A549 (cell line): ENCODE measurements around the gene MANSC1.

Source experiments
- CBX2 ChIP-seq: fragments of 200-600 bp; sonication (generic); IDR thresholded peaks from 2 replicates; pipeline ENCODE4 v1.6.1; 2016; ENCODE audit warnings: low read depth, mild to moderate bottlenecking, borderline replicate concordance
- CBX8 ChIP-seq: fragments of 200-600 bp; sonication (generic); IDR thresholded peaks from 2 replicates; pipeline ENCODE4 v1.6.1; 2016
- CTCF ChIP-seq: fragments of >200 bp; sonication (Bioruptor Twin); formaldehyde crosslinking; IDR thresholded peaks from 3 replicates; pipeline ENCODE4 v1.5.1; 2016
- ELK1 ChIP-seq: fragments of 150-350 bp; IDR thresholded peaks from 2 replicates; pipeline ENCODE4 v1.6.1; 2014; ENCODE audit warnings: low read depth, mild to moderate bottlenecking, low read length
- EP300 ChIP-seq, 2 experiments: fragments of >200 bp; sonication (Bioruptor Twin); formaldehyde crosslinking; IDR thresholded peaks; 2 replicates in 1 of 2; 3 replicates in 1 of 2; pipeline ENCODE4 v1.6.1; 2016 to 2017
- HMGXB4 ChIP-seq: fragments of 250-450 bp; sonication (Bioruptor Pico); IDR thresholded peaks from 2 replicates; pipeline ENCODE4 v1.5.0; 2021; ENCODE audit warnings: mild to moderate bottlenecking, moderate library complexity, borderline replicate concordance
- JUN ChIP-seq, 2 experiments: fragments of >200 bp; sonication (Bioruptor Twin); formaldehyde crosslinking; IDR thresholded peaks; 2 replicates in 1 of 2; 3 replicates in 1 of 2; pipeline ENCODE4 v1.6.1; 2016 to 2017
- MAFK ChIP-seq: fragments of 450-650 bp; IDR thresholded peaks from 2 replicates; pipeline ENCODE4 v1.6.1; 2014; ENCODE audit not compliant: partially characterized antibody
- NFE2L2 ChIP-seq: fragments of 150-350 bp; conservative IDR thresholded peaks from 2 replicates; pipeline ENCODE4 v1.6.1; 2014; ENCODE audit warnings: low read length
- NR3C1 ChIP-seq: fragments of >200 bp; sonication (Bioruptor Twin); formaldehyde crosslinking; IDR thresholded peaks from 3 replicates; pipeline ENCODE4 v1.6.1; 2017
- POLR2A ChIP-seq: IDR thresholded peaks from 2 replicates; pipeline ENCODE4 v1.6.1; 2012; ENCODE audit warnings: mild to moderate bottlenecking, low read length
- RAD21 ChIP-seq, 2 experiments: fragments of >200 bp in 1 of 2; sonication (Bioruptor Twin) in 1 of 2; formaldehyde crosslinking in 1 of 2; IDR thresholded peaks in 1 of 2; conservative IDR thresholded peaks in 1 of 2; 2 replicates in 1 of 2; 3 replicates in 1 of 2; pipeline ENCODE4 v1.6.1; 2012 to 2018; ENCODE audit warnings: inconsistent platforms in 1 of 2
- RCOR1 ChIP-seq: fragments of 150-350 bp; IDR thresholded peaks from 2 replicates; pipeline ENCODE4 v1.6.1; 2014; ENCODE audit warnings: antibody characterized with exemption, low read length, low read depth
- REST ChIP-seq: fragments of 200-600 bp; sonication (generic); IDR thresholded peaks from 2 replicates; pipeline ENCODE4 v1.6.1; 2016; ENCODE audit warnings: antibody characterized with exemption, mild to moderate bottlenecking, moderate library complexity

- TF ChIP-seq CBX2 (no peak), EP300 (IDR thresholded peaks at IDR 0.05) (no peak), JUN (IDR thresholded peaks at IDR 0.05) (no peak), RAD21 (conservative IDR thresholded peaks at IDR 0.05 in 1 of 2, IDR thresholded peaks at IDR 0.05 in 1 of 2) (no peak), MAFK (no peak), NFE2L2 (no peak), HMGXB4 (CRISPR knock-in tag) (no peak), CTCF (no peak), REST (no peak), ELK1 (no peak), RCOR1 (no peak), POLR2A (no peak), CBX8 (no peak), NR3C1 (no peak)
These were observed 28.6 kb upstream of the MANSC1 start for GRCh38 chr12:12378616-12379015.
